Measurements from ENCODE around the gene SP8.

DNA sequence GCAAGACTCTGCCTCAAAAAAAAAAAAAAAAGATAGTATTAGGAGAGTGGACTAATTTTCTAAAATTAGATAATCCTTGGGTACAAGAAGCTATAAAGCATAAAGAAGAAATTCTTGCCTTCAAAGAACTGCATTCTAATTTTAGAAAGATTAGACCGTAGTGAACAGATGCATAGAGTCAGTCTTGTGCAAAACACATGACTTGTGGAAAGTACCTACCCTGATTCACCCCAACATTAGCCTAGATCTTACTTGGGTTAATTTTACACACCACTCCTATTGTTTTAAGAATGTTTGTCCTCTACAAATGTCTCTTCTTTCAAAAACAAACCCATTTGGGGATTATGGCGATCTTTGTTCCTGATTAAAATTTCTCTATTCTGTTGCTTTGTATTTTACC, 38.9 kb upstream of the SP8 start:
- TF ChIP-seq, protein P1, sequence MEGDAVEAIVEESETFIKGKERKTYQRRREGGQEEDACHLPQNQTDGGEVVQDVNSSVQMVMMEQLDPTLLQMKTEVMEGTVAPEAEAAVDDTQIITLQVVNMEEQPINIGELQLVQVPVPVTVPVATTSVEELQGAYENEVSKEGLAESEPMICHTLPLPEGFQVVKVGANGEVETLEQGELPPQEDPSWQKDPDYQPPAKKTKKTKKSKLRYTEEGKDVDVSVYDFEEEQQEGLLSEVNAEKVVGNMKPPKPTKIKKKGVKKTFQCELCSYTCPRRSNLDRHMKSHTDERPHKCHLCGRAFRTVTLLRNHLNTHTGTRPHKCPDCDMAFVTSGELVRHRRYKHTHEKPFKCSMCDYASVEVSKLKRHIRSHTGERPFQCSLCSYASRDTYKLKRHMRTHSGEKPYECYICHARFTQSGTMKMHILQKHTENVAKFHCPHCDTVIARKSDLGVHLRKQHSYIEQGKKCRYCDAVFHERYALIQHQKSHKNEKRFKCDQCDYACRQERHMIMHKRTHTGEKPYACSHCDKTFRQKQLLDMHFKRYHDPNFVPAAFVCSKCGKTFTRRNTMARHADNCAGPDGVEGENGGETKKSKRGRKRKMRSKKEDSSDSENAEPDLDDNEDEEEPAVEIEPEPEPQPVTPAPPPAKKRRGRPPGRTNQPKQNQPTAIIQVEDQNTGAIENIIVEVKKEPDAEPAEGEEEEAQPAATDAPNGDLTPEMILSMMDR (IDR thresholded peaks at IDR 0.05), result no peak
- TF ChIP-seq POLR2AphosphoS5 (IDR thresholded peaks at IDR 0.05; ENCODE audit: low read depth, low read length) (no peak), TCF7L2 (IDR thresholded peaks at IDR 0.05; ENCODE audit: low read depth, low read length) (no peak), SIN3A (IDR thresholded peaks at IDR 0.05; ENCODE audit: borderline replicate concordance, insufficient read depth, low read depth, low read length) (no peak)
- TF ChIP-seq, protein P2, sequence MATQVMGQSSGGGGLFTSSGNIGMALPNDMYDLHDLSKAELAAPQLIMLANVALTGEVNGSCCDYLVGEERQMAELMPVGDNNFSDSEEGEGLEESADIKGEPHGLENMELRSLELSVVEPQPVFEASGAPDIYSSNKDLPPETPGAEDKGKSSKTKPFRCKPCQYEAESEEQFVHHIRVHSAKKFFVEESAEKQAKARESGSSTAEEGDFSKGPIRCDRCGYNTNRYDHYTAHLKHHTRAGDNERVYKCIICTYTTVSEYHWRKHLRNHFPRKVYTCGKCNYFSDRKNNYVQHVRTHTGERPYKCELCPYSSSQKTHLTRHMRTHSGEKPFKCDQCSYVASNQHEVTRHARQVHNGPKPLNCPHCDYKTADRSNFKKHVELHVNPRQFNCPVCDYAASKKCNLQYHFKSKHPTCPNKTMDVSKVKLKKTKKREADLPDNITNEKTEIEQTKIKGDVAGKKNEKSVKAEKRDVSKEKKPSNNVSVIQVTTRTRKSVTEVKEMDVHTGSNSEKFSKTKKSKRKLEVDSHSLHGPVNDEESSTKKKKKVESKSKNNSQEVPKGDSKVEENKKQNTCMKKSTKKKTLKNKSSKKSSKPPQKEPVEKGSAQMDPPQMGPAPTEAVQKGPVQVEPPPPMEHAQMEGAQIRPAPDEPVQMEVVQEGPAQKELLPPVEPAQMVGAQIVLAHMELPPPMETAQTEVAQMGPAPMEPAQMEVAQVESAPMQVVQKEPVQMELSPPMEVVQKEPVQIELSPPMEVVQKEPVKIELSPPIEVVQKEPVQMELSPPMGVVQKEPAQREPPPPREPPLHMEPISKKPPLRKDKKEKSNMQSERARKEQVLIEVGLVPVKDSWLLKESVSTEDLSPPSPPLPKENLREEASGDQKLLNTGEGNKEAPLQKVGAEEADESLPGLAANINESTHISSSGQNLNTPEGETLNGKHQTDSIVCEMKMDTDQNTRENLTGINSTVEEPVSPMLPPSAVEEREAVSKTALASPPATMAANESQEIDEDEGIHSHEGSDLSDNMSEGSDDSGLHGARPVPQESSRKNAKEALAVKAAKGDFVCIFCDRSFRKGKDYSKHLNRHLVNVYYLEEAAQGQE (IDR thresholded peaks at IDR 0.05; ENCODE audit: insufficient read depth in 1 of 2, low read depth in 2 of 2, low read length in 1 of 2), result no peak
